SK-N-MC (cell line): ENCODE data around the gene SHB.

Experiments
- EZH2 ChIP-seq: fragments of 200-600 bp; sonication (generic); IDR thresholded peaks from one replicate; pipeline ENCODE4 v1.6.1; 2017; ENCODE audit warnings: antibody characterized with exemption
- POLR2AphosphoS5 ChIP-seq: IDR thresholded peaks from 2 replicates; pipeline ENCODE4 v1.6.1; 2012; ENCODE audit warnings: mild to moderate bottlenecking, low read depth, low read length, borderline replicate concordance

DNA sequence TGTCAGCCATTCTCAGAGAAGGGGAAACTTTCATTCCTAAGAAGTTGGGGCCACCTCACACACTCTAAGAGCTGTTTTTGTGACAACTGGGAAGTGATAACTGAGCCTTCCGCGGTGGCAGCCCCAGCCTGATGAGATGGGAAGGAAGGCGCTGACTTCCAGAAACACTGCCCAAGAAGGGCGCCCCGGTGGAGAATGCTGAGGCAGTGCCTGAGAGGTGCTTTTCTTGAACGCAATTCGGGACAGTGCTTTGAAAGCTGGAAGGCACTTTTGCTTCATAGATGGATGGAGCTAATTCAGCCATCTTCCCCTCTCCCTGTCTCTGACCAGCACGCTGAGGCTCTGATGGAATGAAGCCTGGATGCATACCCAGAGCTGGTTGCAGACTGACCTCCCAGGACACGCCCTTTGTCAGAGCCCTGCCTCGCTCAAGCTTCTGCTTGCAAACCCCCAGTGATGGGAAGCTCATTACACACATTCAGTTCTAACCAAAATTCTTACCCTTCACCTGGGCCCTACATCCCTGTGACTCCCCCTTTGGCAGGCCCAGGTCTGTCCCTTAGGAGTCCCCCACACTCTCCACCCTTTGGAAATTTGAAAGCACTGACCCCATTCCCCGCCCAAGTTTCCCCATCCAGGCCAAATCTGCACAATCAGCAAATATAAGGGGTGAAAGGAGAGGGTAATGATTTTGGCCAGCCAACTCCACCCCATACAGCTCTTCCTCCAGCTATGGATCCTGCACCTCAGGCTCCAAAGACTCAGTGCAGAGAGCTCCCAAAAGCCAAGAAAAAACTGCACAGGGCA, 98.5 kb downstream of the SHB start:
- no peak for TF ChIP-seq POLR2AphosphoS5
- TF ChIP-seq EZH2: no peak
